GM12878 (cell line): Measurements from ENCODE around the gene GLS. TPM values are rescaled to one million over a fixed set of nuclear protein-coding genes. Genes with fewer than 3 reads are reported as not detected.

Experiments used
- ATAC-seq: fragments of 200-7000 bp; cut with Tn5 transposase; 3 replicates; pipeline ENCODE4 v1.9.1; 2020; ENCODE audit warnings: mild to moderate bottlenecking, moderate library complexity
- BruUV-seq: library from RNA; stranded (reverse); fragments of 400-500 nt; replicated peaks from 2 replicates; lab custom pipeline; 2021; lab: Mats Ljungman, UMichigan
- CTCF ChIA-PET: fragments of 300-600 bp; sonication (Branson Sonifier 250); formaldehyde crosslinking; extraction: SDS; loops from one replicate; lab custom pipeline; 2021; ENCODE audit warnings: inconsistent platforms; lab: Yijun Ruan, JAX
- POLR2A ChIA-PET: fragments of 350-600 bp; formaldehyde crosslinking; extraction: SDS; loops from one replicate; lab custom pipeline; 2021; ENCODE audit warnings: inconsistent platforms; lab: Charles Lee
- RAD21 ChIA-PET: fragments of 300-600 bp; sonication (Branson Sonifier 250); formaldehyde crosslinking; loops from one replicate; lab custom pipeline; 2023; ENCODE audit warnings: antibody characterized with exemption; ENCODE audit not compliant: unreplicated experiment; lab: Charles Lee
- SMC1A ChIA-PET: fragments of 300-600 bp; sonication (Branson Sonifier 250); formaldehyde crosslinking; loops from one replicate; lab custom pipeline; 2023; ENCODE audit not compliant: unreplicated experiment, uncharacterized antibody; lab: Charles Lee
- DNase-seq: peaks from one replicate; pipeline ENCODE4 v3.0.0-alpha.2; 2011; ENCODE audit warnings: low read depth, low spot score
- FAIRE-seq: peaks from 3 replicates; lab custom pipeline; 2011; peaks lifted over from hg19 to GRCh38; lab: Jason Lieb, UNC
- H2AFZ ChIP-seq: 2 replicates; pipeline ENCODE4 v1.6.0; 2011; ENCODE audit warnings: low read depth, low read length, control low read depth; ENCODE audit not compliant: control insufficient read depth
- H3K27ac ChIP-seq: 2 replicates; pipeline ENCODE4 v1.5.1; 2011; ENCODE audit warnings: control low read depth; ENCODE audit not compliant: control insufficient read depth, insufficient read depth
- H3K27me3 ChIP-seq, 2 experiments: replicated peaks in 1 of 2; 2 replicates each; pipeline versions ENCODE4 v1.6.0 to v1.6.1; 2011; ENCODE audit warnings: low read length in 1 of 2; ENCODE audit not compliant: control insufficient read depth in 2 of 2, insufficient read depth in 2 of 2
- H3K36me3 ChIP-seq, 2 experiments: 2 replicates each; pipeline ENCODE4 v1.5.1; 2011; ENCODE audit warnings: low read length in 1 of 2; ENCODE audit not compliant: control insufficient read depth in 2 of 2, insufficient read depth in 2 of 2
- H3K4me1 ChIP-seq: 2 replicates; pipeline ENCODE4 v1.6.1; 2011; ENCODE audit warnings: mild to moderate bottlenecking, low read length, moderate library complexity, mixed read lengths; ENCODE audit not compliant: control insufficient read depth, insufficient read depth
- H3K4me2 ChIP-seq: 2 replicates; pipeline ENCODE4 v1.6.0; 2011; ENCODE audit warnings: control low read depth; ENCODE audit not compliant: control insufficient read depth, insufficient read depth
- H3K4me3 ChIP-seq: fragments of 200-600 bp; sonication (generic); 2 replicates; pipeline ENCODE4 v1.5.1; 2016
- H3K79me2 ChIP-seq: 2 replicates; pipeline ENCODE4 v1.6.0; 2011; ENCODE audit warnings: low read length; ENCODE audit not compliant: control insufficient read depth, insufficient read depth
- H3K9ac ChIP-seq: 2 replicates; pipeline ENCODE4 v1.8.0; 2011; ENCODE audit warnings: low read length, control low read depth, mixed read lengths; ENCODE audit not compliant: control insufficient read depth, insufficient read depth
- H3K9me3 ChIP-seq: replicated peaks from 3 replicates; pipeline ENCODE4 v1.5.1; 2011; ENCODE audit warnings: mild to moderate bottlenecking, low read length; ENCODE audit not compliant: control insufficient read depth, insufficient read depth
- H4K20me1 ChIP-seq: 2 replicates; pipeline ENCODE4 v1.6.0; 2011; ENCODE audit not compliant: control insufficient read depth, insufficient read depth
- BRCA1 ChIP-seq: IDR thresholded peaks from 2 replicates; pipeline ENCODE4 v1.6.1; 2011; ENCODE audit warnings: low read depth, low read length, improper control_type of control experiment
- CREM ChIP-seq: IDR thresholded peaks from 2 replicates; pipeline ENCODE4 v1.6.1; 2014; ENCODE audit warnings: antibody characterized with exemption, low read depth
- ESRRA ChIP-seq: IDR thresholded peaks from 2 replicates; pipeline ENCODE4 v1.6.1; 2012; ENCODE audit warnings: mild to moderate bottlenecking, low read length, improper control_type of control experiment
- GATAD2B ChIP-seq: fragments of 450-650 bp; conservative IDR thresholded peaks from 2 replicates; pipeline ENCODE4 v1.6.1; 2017; ENCODE audit warnings: low read depth, mild to moderate bottlenecking, moderate library complexity
- MAX ChIP-seq: IDR thresholded peaks from 2 replicates; pipeline ENCODE4 v1.6.1; 2012; ENCODE audit warnings: low read depth, low read length, improper control_type of control experiment
- MLLT1 ChIP-seq: fragments of 450-650 bp; IDR thresholded peaks from 2 replicates; pipeline ENCODE4 v1.6.1; 2016; ENCODE audit warnings: mild to moderate bottlenecking
- MTA2 ChIP-seq: fragments of 450-650 bp; IDR thresholded peaks from 2 replicates; pipeline ENCODE4 v1.6.1; 2016; ENCODE audit warnings: low read depth, mild to moderate bottlenecking, moderate library complexity
- NR2C1 ChIP-seq: fragments of 450-650 bp; IDR thresholded peaks from 2 replicates; pipeline ENCODE4 v1.6.1; 2017; ENCODE audit warnings: antibody characterized with exemption, mild to moderate bottlenecking, moderate library complexity
- RUNX3 ChIP-seq: IDR thresholded peaks from 2 replicates; pipeline ENCODE4 v1.6.1; 2012; ENCODE audit warnings: low read length, inconsistent platforms
- SPI1 ChIP-seq: IDR thresholded peaks from 2 replicates; pipeline ENCODE4 v1.6.1; 2011; ENCODE audit warnings: low read depth, mild to moderate bottlenecking, low read length, moderate library complexity, borderline replicate concordance; ENCODE audit not compliant: insufficient read depth
- STAT1 ChIP-seq: fragments of 450-650 bp; conservative IDR thresholded peaks from 2 replicates; pipeline ENCODE4 v1.6.1; 2014; ENCODE audit warnings: antibody characterized with exemption, mild to moderate bottlenecking
- WRNIP1 ChIP-seq: IDR thresholded peaks from 2 replicates; pipeline ENCODE4 v1.6.1; 2011; ENCODE audit warnings: low read depth, low read length, improper control_type of control experiment, borderline replicate concordance
- WGBS: methylation state at CpG from one replicate; pipeline ENCODE4 v1.1.6; 2016; ENCODE audit warnings: low lambda C conversion rate; ENCODE audit not compliant: insufficient replicate concordance, insufficient coverage; ENCODE audit errors: missing lambda C conversion rate; 5-methylcytosine and 5-hydroxymethylcytosine counted together
- in situ Hi-C: fragments of 300-500 bp; cut with MboI; formaldehyde crosslinking; loops from 9 replicates; pipeline ENCODE4 v1.14.3; 2018; ENCODE audit warnings: mixed read lengths
- intact Hi-C: fragments of 100-400 bp; cut with micrococcal nuclease; formaldehyde crosslinking; loops from one replicate; pipeline ENCODE4 v1.14.2; 2022; ENCODE audit not compliant: unreplicated experiment
- polyA plus RNA-seq, 11 experiments: library from polyadenylated mRNA; depleted of rRNA in 4 of 11; unstranded in 6 of 11; stranded (reverse) in 5 of 11; fragments of >200 nt; fragmentation: Nextera tagmentation in 4 of 11; fragmentation: Illumina TruSeq in 1 of 11; extraction: Ambion mirVana in 4 of 11; extraction: Trizol in 1 of 11; gene quantifications; 1 replicate in 1 of 11; 2 replicates in 10 of 11; pipeline versions ENCODE4 v1.2.1 to v1.2.3, GENCODE V29; 2011 to 2016; ENCODE audit warnings: inconsistent platforms in 2 of 11, missing spikeins in 2 of 11, low read depth in 1 of 11
- total RNA-seq, 4 experiments: library from RNA; depleted of rRNA in 3 of 4; stranded (reverse); fragments of >200 nt in 3 of 4; fragmentation: Illumina TruSeq in 1 of 4; extraction: Trizol in 1 of 4; gene quantifications; 2 replicates each; pipeline versions ENCODE4 v1.2.1 to v1.2.3, GENCODE V29; 2013 to 2021
- TF ChIP-seq, protein P1 (sequence below): fragments of 450-650 bp; IDR thresholded peaks from 2 replicates; pipeline ENCODE4 v1.6.1; 2017; ENCODE audit warnings: mild to moderate bottlenecking, low read depth, inconsistent platforms; ENCODE audit not compliant: poor library complexity, severe bottlenecking

Gene GLS
- total and polyA plus RNA-seq, 10 of the 15 experiments (the other 5 are each of a cell fraction or from before 2014, with no cell fraction given), result 15.7 to 145 (median 70.8) TPM

DNA sequence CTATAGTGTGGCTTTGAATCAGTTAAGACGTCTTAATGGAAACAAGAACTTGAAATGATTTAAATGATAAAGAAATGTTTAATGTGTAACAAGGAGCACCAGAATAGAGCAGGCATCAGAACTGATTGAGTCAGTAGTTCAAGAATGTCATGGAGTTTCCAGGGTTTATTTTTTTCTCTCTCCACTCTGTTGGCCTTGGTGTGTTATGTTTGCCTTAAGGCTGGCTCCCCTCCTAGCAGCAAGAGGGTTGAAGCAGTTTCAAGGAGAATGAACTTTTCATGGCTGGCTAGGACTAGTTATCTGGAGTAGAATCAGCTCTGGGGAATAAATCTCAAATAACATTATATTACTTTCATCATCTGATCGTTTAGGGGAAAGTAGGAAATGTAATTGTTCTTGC is 13.4 kb upstream of the GLS start:
- ChIA-PET SMC1A (interaction anchor here (1.1 to 1.3 kb wide), 2 partner anchors 32 to 203 kb away, joined by 3 read pairs; no protein-coding TSS in a partner anchor), RAD21 (no interaction called here), CTCF (interaction anchor here (5.5 kb wide), 1 partner anchor 16 kb away, joined by 26 read pairs; no protein-coding TSS in a partner anchor), POLR2A (no interaction called here)
- H4K20me1 ChIP-seq, result no peaks in the 10 kb centered on the region
- H2AFZ ChIP-seq, result no peak overlapping the region
- ATAC-seq (no peak), DNase-seq (no peak), FAIRE-seq (no peak)
- no peaks in the 10 kb centered on the region for H3K36me3 ChIP-seq
- no peaks in the 10 kb centered on the region for H3K79me2 ChIP-seq
- in situ Hi-C loops, result no loop called here
- intact Hi-C loops, result no loop called here
- H3K4me1 ChIP-seq, result no peaks in the 10 kb centered on the region
- no peak for TF ChIP-seq RUNX3
- no peak for TF ChIP-seq MLLT1
- no peak for TF ChIP-seq MAX
- TF ChIP-seq BRCA1, result no peak
- TF ChIP-seq ESRRA, result no peak
- TF ChIP-seq STAT1, result no peak
- TF ChIP-seq, protein P1, sequence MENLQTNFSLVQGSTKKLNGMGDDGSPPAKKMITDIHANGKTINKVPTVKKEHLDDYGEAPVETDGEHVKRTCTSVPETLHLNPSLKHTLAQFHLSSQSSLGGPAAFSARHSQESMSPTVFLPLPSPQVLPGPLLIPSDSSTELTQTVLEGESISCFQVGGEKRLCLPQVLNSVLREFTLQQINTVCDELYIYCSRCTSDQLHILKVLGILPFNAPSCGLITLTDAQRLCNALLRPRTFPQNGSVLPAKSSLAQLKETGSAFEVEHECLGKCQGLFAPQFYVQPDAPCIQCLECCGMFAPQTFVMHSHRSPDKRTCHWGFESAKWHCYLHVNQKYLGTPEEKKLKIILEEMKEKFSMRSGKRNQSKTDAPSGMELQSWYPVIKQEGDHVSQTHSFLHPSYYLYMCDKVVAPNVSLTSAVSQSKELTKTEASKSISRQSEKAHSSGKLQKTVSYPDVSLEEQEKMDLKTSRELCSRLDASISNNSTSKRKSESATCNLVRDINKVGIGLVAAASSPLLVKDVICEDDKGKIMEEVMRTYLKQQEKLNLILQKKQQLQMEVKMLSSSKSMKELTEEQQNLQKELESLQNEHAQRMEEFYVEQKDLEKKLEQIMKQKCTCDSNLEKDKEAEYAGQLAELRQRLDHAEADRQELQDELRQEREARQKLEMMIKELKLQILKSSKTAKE, result no peak
- TF ChIP-seq CREM, result no peak
- no peak for TF ChIP-seq NR2C1
- no peak for TF ChIP-seq MTA2
- TF ChIP-seq SPI1, result no peak
- no peak for TF ChIP-seq GATAD2B
- no peak for TF ChIP-seq WRNIP1
- H3K9me3 ChIP-seq, result no peaks in the 10 kb centered on the region; the same call in 2 of the 3 replicates
- H3K9ac ChIP-seq, result no peak overlapping the region
- H3K4me3 ChIP-seq, result no peak overlapping the region
- no peaks in the 10 kb centered on the region for H3K27me3 ChIP-seq
- 47% methylated on average over 2 of the region's 2 CpGs for WGBS
- no peak overlapping the region for H3K4me2 ChIP-seq
- BruUV-seq, result no TSS peak
- no peak overlapping the region for H3K27ac ChIP-seq
